GM12873 (cell line): ENCODE data around the gene RALGAPA2.

Experiments used
- TF ChIP-seq, protein P1 (sequence below): IDR thresholded peaks from 2 replicates; pipeline ENCODE4 v1.5.1; 2012; ENCODE audit warnings: low read depth, mild to moderate bottlenecking, moderate library complexity, low read length, control low read depth; ENCODE audit not compliant: insufficient read depth; ENCODE audit errors: missing control alignments

RALGAPA2 gene

DNA sequence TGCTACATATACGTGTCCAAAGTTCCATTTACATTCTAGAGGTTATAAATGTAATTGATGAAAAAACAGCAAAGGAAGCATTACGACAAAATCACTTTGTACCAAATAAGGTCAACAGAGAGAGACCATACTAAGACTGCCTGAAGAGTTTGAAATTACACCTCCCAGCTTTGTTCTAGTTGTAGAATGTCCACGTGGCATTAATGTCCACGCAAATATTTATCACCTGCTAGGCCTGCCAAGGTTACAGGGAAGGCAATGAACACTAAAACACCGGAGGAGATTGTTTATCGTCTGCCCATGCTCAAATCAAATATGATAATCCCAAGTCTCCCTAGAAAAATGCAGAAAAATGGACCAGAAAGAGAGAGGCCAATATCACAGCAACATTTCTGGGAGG lies 6.2 kb downstream of the RALGAPA2 start:
- TF ChIP-seq, protein P1, sequence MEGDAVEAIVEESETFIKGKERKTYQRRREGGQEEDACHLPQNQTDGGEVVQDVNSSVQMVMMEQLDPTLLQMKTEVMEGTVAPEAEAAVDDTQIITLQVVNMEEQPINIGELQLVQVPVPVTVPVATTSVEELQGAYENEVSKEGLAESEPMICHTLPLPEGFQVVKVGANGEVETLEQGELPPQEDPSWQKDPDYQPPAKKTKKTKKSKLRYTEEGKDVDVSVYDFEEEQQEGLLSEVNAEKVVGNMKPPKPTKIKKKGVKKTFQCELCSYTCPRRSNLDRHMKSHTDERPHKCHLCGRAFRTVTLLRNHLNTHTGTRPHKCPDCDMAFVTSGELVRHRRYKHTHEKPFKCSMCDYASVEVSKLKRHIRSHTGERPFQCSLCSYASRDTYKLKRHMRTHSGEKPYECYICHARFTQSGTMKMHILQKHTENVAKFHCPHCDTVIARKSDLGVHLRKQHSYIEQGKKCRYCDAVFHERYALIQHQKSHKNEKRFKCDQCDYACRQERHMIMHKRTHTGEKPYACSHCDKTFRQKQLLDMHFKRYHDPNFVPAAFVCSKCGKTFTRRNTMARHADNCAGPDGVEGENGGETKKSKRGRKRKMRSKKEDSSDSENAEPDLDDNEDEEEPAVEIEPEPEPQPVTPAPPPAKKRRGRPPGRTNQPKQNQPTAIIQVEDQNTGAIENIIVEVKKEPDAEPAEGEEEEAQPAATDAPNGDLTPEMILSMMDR, result no peak

DNA sequence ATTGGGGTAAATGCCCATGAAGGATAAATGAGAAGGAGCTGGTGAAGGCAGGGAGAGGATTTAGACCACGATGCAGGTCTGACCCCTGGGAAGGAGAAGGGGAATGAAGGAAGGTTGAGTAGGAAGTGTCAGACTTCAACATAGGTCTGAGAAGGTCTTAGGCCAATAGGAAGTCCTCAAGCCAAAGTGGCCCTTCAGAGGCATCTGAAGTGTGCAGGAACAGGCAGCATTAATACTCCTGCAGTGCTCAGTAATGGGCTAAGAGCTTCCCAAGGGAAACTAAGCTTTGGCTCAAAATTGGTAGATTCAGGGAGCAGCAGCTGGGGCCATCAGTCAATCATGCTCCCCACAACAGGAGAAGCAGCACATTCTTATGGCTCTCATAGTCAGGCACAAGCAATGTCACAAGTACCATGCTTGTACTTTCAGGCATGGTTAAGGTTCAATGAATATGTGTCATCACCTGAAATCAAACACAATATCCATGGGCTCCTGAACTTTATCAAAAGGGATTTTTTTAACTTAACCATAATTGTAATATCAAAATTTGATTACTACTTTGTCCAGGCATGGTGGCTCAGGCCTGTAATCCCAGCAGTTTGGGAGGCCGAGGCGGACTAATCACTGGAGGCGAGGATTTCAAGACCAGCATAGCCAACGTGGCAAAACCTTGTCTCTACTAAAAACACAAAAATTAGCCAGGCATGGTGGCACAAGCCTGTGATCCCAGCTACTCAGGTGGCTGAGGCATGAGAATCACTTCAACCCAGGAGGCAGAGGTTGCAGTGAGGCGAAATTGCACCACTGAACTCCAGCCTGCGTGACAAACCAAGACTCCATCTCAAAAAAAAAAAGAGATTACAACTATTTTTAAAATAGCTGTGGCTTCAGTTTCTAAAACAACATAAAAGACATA lies 9.9 kb downstream of the RALGAPA2 start:
- TF ChIP-seq, protein P1, result no peak

DNA sequence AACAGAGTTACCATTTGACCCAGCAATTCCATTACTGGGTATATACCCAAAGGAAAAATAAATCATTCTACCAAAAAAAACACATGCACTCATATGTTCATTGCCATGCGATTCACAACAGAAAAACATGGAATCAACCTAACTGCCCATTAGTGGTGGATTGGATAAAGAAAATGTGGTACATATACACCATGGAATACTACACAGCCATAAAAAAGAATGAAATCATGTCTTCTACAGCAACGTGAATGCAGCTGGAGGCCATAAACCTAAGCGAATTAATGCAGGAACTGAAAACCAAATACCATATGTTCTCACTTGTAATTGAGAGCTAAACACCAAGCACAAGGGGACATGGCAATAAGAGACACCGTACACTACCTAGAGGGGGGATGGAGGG lies 12.5 kb downstream of the RALGAPA2 start:
- TF ChIP-seq, protein P1, result no peak

DNA sequence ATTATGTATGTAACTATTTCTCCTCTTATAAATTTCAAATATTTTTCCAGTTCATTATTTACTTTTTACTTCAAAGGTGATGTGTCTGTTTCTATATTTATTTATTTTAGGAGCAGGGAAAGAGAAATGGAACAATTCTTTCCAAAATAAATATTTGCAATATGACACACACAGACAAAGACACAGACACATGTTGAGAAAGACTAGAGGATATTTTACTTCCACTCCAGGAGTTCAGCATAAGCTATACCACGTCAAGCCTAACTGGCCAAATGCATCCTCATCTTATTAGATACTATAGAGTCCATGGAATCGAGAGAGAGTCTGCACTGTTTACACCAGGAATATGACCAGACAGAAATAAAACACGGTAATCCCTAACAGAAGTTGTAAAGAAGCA lies 13.3 kb downstream of the RALGAPA2 start:
- TF ChIP-seq, protein P1, result no peak

GRCh38 chr20:20697325-20697845 lies 15.1 kb downstream of the RALGAPA2 start:
- TF ChIP-seq, protein P1, result no peak

DNA sequence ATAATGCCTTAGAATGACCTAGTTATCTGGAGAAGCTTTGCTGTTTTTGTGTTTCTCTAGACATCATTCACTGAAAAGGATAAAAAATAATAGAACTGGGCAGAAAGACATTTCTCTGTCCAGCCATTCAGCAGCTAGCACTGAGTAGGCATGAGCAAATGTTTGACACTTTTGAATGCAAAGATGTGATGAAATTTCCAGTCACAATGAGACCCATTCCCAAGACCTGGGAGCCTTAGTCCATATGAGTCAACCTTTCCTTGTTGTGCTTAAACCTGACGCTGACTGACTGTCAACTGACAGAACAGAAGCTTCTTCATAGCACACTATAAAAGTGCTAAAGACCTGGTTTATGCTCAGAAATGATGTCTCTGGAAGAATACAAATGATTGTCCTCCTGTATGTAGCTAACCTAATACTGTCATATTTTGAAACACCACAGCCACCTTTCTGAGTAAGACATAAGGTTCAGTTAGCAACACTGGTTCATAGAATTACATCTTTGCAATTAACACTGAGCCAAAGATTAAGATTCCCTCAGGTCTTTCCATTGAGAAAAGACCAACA lies 17.1 kb downstream of the RALGAPA2 start:
- TF ChIP-seq, protein P1, result no peak

DNA sequence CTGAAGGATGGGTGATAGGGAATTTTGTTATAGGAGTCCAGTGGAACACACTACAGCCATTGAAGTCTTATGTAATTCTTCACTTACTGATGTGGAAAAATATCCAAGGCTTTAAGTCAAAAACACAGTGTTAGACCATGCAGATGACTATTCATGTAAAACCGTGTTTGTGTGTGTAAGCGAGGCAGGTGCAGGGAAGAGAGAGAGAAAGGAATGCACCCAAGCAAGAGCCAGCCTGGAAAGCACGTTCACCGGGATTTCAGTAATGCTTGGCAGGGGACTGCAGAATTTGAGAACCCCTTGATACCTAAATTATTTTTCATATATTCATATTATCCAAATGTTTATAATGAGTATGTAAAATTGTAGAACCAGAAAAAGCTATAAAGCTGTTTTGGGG lies 17.9 kb downstream of the RALGAPA2 start:
- TF ChIP-seq, protein P1, result no peak
